HepG2 (cell line): ENCODE data around the gene ZNF79. TPM values are rescaled to one million over a fixed set of nuclear protein-coding genes. Genes with fewer than 3 reads are reported as not detected.
A peak's percentile ranks its signal among the peaks of the same experiment; 100 is the strongest.

Source experiments
- ATAC-seq: fragments of 200-7000 bp; cut with Tn5 transposase; 3 replicates; pipeline ENCODE4 v1.9.1; 2020; ENCODE audit warnings: mild to moderate bottlenecking, moderate library complexity
- BruUV-seq: library from RNA; stranded (reverse); fragments of 400-500 nt; replicated peaks from 2 replicates; lab custom pipeline; 2021; lab: Mats Ljungman, UMichigan
- CTCF ChIA-PET: fragments of 300-600 bp; formaldehyde crosslinking; extraction: SDS; loops from one replicate; lab custom pipeline; 2021; ENCODE audit warnings: low total read pairs, inconsistent platforms, low intra/inter-chr PET ratio; lab: Yijun Ruan, JAX
- POLR2A ChIA-PET: fragments of 350-600 bp; sonication (Branson Sonifier 250); formaldehyde crosslinking; loops from one replicate; lab custom pipeline; 2020; ENCODE audit warnings: antibody characterized with exemption, inconsistent platforms; lab: Yijun Ruan, JAX
- DNase-seq: peaks from one replicate; pipeline ENCODE4 v3.0.0-alpha.2; 2015; ENCODE audit warnings: low spot score
- FAIRE-seq: peaks from 3 replicates; lab custom pipeline; 2011; peaks lifted over from hg19 to GRCh38; lab: Jason Lieb, UNC
- H2AFZ ChIP-seq: one replicate; pipeline ENCODE4 v1.6.1; 2011; ENCODE audit warnings: low read length, inconsistent platforms
- H3K27ac ChIP-seq: fragments of 300-600 bp; 3 replicates; pipeline ENCODE4 v1.8.0; 2011; ENCODE audit warnings: mixed run types, mild to moderate bottlenecking, mixed read lengths, low read length, inconsistent platforms; ENCODE audit not compliant: insufficient read depth; ENCODE audit errors: extremely low read length
- H3K27me3 ChIP-seq, 2 experiments: fragments of 200-600 bp in 1 of 2; 2 replicates in 1 of 2; 3 replicates in 1 of 2; pipeline versions ENCODE4 v1.6.0 to v1.8.0; 2011; ENCODE audit warnings: low read length in 2 of 2, mild to moderate bottlenecking in 2 of 2, moderate library complexity in 2 of 2, inconsistent platforms in 1 of 2; ENCODE audit not compliant: insufficient read depth in 2 of 2, control insufficient read depth in 1 of 2
- H3K36me3 ChIP-seq, 2 experiments: fragments of 200-600 bp in 1 of 2; replicated peaks in 1 of 2; 2 replicates in 1 of 2; 3 replicates in 1 of 2; pipeline versions ENCODE4 v1.5.1 to v1.8.0; 2011; ENCODE audit warnings: low read length in 2 of 2, inconsistent platforms in 1 of 2; ENCODE audit not compliant: insufficient read depth in 2 of 2, control insufficient read depth in 1 of 2
- H3K4me1 ChIP-seq: 2 replicates; pipeline ENCODE4 v1.5.1; 2012; ENCODE audit warnings: low read length, inconsistent platforms; ENCODE audit not compliant: insufficient read depth
- H3K4me2 ChIP-seq: 2 replicates; pipeline ENCODE4 v1.6.0; 2011; ENCODE audit warnings: low read depth, low read length, inconsistent platforms
- H3K4me3 ChIP-seq, 3 experiments: fragments of 200-600 bp in 1 of 3; sonication (generic), shearing (Covaris generic) in 1 of 3; replicated peaks in 1 of 3; 2 replicates each; pipeline ENCODE4 v1.5.1; 2011 to 2016; ENCODE audit warnings: low read length in 3 of 3, inconsistent platforms in 2 of 3, low read depth in 2 of 3, mild to moderate bottlenecking in 2 of 3, control low read depth in 1 of 3, mixed read lengths in 1 of 3; ENCODE audit not compliant: insufficient read depth in 1 of 3
- H3K79me2 ChIP-seq: one replicate; pipeline ENCODE4 v1.6.1; 2011; ENCODE audit warnings: low read length, inconsistent platforms; ENCODE audit not compliant: insufficient read depth
- H3K9ac ChIP-seq: 2 replicates; pipeline ENCODE4 v1.6.0; 2011; ENCODE audit warnings: mild to moderate bottlenecking, low read depth, low read length, inconsistent platforms; ENCODE audit not compliant: insufficient read depth
- H3K9me3 ChIP-seq: 2 replicates; pipeline ENCODE4 v1.5.1; 2012; ENCODE audit warnings: mild to moderate bottlenecking, low read length
- H4K20me1 ChIP-seq: 2 replicates; pipeline ENCODE4 v1.6.0; 2011; ENCODE audit warnings: inconsistent platforms, mild to moderate bottlenecking, low read length, moderate library complexity; ENCODE audit not compliant: insufficient read depth
- CAMTA2 ChIP-seq: sonication (generic); formaldehyde crosslinking; IDR thresholded peaks from 2 replicates; pipeline ENCODE4 v1.4.0; 2020; ENCODE audit warnings: mild to moderate bottlenecking, missing genetic modification reagents, borderline replicate concordance
- CEBPZ ChIP-seq: IDR thresholded peaks from 2 replicates; pipeline ENCODE4 v1.6.1; 2012; ENCODE audit warnings: low read length, improper control_type of control experiment
- CHD2 ChIP-seq: IDR thresholded peaks from 2 replicates; pipeline ENCODE4 v1.6.1; 2011; ENCODE audit warnings: low read depth, low read length, improper control_type of control experiment
- FOXJ3 ChIP-seq: sonication (generic); formaldehyde crosslinking; IDR thresholded peaks from 2 replicates; pipeline ENCODE4 v1.4.0; 2020; ENCODE audit warnings: missing genetic modification reagents, mild to moderate bottlenecking, borderline replicate concordance
- HOXA9 ChIP-seq: sonication (generic); formaldehyde crosslinking; IDR thresholded peaks from 2 replicates; pipeline ENCODE4 v1.8.1; 2022; ENCODE audit warnings: missing genetic modification reagents, mild to moderate bottlenecking, moderate library complexity, borderline replicate concordance
- KLF6 ChIP-seq: IDR thresholded peaks from 2 replicates; pipeline ENCODE4 v1.8.0; 2016; ENCODE audit warnings: missing biosample characterization, missing genetic modification reagents
- RARA ChIP-seq: IDR thresholded peaks from 2 replicates; pipeline ENCODE4 v1.6.1; 2016; ENCODE audit warnings: missing genetic modification reagents, missing compliant biosample characterization
- SRSF1 ChIP-seq: fragments of 200-400 bp; formaldehyde crosslinking; optimal IDR thresholded peaks from 2 replicates; pipeline ENCODE3; 2017; ENCODE audit warnings: mild to moderate bottlenecking, low read depth, low read length, moderate library complexity
- THAP7 ChIP-seq: sonication (generic); formaldehyde crosslinking; IDR thresholded peaks from 2 replicates; pipeline ENCODE4 v1.8.1; 2023; ENCODE audit warnings: mild to moderate bottlenecking, missing genetic modification reagents
- ZBTB43 ChIP-seq: sonication (generic); formaldehyde crosslinking; conservative IDR thresholded peaks from 2 replicates; pipeline ENCODE4 v1.4.0; 2020; ENCODE audit warnings: missing genetic modification reagents
- ZKSCAN5 ChIP-seq: sonication (generic); formaldehyde crosslinking; IDR thresholded peaks from 2 replicates; pipeline ENCODE4 v1.5.1; 2020; ENCODE audit warnings: mild to moderate bottlenecking, missing genetic modification reagents
- ZNF235 ChIP-seq: sonication (generic); formaldehyde crosslinking; IDR thresholded peaks from 2 replicates; pipeline ENCODE4 v1.8.1; 2023; ENCODE audit warnings: mild to moderate bottlenecking, missing genetic modification reagents, borderline replicate concordance
- ZNF563 ChIP-seq: sonication (generic); formaldehyde crosslinking; IDR thresholded peaks from 2 replicates; pipeline ENCODE4 v1.8.0; 2022; ENCODE audit warnings: mild to moderate bottlenecking, moderate library complexity, missing genetic modification reagents
- ZSCAN21 ChIP-seq: sonication (generic); formaldehyde crosslinking; IDR thresholded peaks from 2 replicates; pipeline ENCODE4 v1.8.0; 2022; ENCODE audit warnings: mild to moderate bottlenecking, missing genetic modification reagents, moderate library complexity, borderline replicate concordance
- WGBS: methylation state at CpG from one replicate; pipeline ENCODE4 v1.1.6; 2017; ENCODE audit warnings: low lambda C conversion rate; 5-methylcytosine and 5-hydroxymethylcytosine counted together
- in situ Hi-C: cut with HindIII; loops from 2 replicates; pipeline ENCODE4 v1.10.0; 2017; ENCODE audit warnings: low pct_unique_long_range_greater_than_20kb; ENCODE audit not compliant: extremely low pct_ligation_motif_present
- intact Hi-C: fragments of 100-400 bp; cut with micrococcal nuclease; formaldehyde crosslinking; loops from one replicate; pipeline ENCODE4 v1.10.0; 2022; ENCODE audit not compliant: unreplicated experiment
- polyA plus RNA-seq, 8 experiments: library from polyadenylated mRNA; depleted of rRNA in 3 of 8; stranded (reverse) in 7 of 8; unstranded in 1 of 8; fragments of >200 nt; fragmentation: Illumina TruSeq in 4 of 8; extraction: Trizol in 4 of 8; gene quantifications; 2 replicates each; pipeline versions ENCODE4 v1.2.1 to v1.2.3, GENCODE V29; 2011 to 2016; ENCODE audit warnings: low read depth in 4 of 8, missing spikeins in 1 of 8, mixed read lengths in 1 of 8; ENCODE audit not compliant: insufficient read depth in 1 of 8
- total RNA-seq, 5 experiments: library from RNA; depleted of rRNA; stranded (reverse); fragments of >200 nt; fragmentation: Illumina TruSeq; extraction: Trizol; gene quantifications; 2 replicates each; pipeline ENCODE4 v1.2.3, GENCODE V29; 2016; ENCODE audit warnings: low read depth in 1 of 5

Gene ZNF79
- total and polyA plus RNA-seq, 2 of the 13 experiments (the other 11 are each of a cell fraction or from before 2014, with no cell fraction given), result 3.7 to 8.1 TPM

GRCh38 chr9:127396808-127397645 lies 27.2 kb upstream of the ZNF79 start, which contains the start of gene SLC2A8:
SLC2A8 (plus strand) TSS chr9:127397169; CDS start chr9:127397231, 62 bp downstream.
- ChIA-PET POLR2A (interaction anchor here (0.7 to 5.4 kb wide), 35 partner anchors 8 to 670 kb away, joined by 3 to 159 read pairs (median 5); partner anchors contain the start of genes LRSAM1, NAIF1, RPL12 and ZNF79), CTCF (interaction anchor here (1.9 to 2.6 kb wide), 3 partner anchors 13 to 86 kb away, joined by 5 to 32 read pairs (median 10); no protein-coding TSS in a partner anchor)
- peak within 1 kb of the TSS; percentile 90 for H3K9ac ChIP-seq
- no peaks in the 10 kb centered on the region for H3K9me3 ChIP-seq
- H3K79me2 ChIP-seq, result peaks cover 27% of the 10 kb centered on the region
- DNase-seq, result peak; percentile 99
- H2AFZ ChIP-seq, result no peak within 1 kb of the TSS
- peaks cover 10% of the 10 kb centered on the region; the same call in 1 of the 2 replicates for H4K20me1 ChIP-seq
- H3K4me1 ChIP-seq, result peaks cover 72% of the 10 kb centered on the region
- H3K4me3 ChIP-seq, result peak within 1 kb of the TSS; percentile 86 to 96 (median 88)
- in situ Hi-C loops, result loop anchor here (5.0 kb wide), 2 partner anchors 35 to 185 kb away; no protein-coding TSS in a partner anchor
- peak; percentile 83 for ATAC-seq
- BruUV-seq, result no TSS peak
- peaks cover 11 to 21% of the 10 kb centered on the region in 2 experiments; a peak in 4 of 5 replicates for H3K36me3 ChIP-seq
- peak within 1 kb of the TSS; percentile 89 for H3K27ac ChIP-seq
- peak within 1 kb of the TSS; percentile 97 for H3K4me2 ChIP-seq
- 0% methylated on average over 19 of the region's 87 CpGs for WGBS
- FAIRE-seq, result peak; percentile 100
- no peaks in the 10 kb centered on the region for H3K27me3 ChIP-seq
- intact Hi-C loops, result loop anchor here (1.0 to 10.0 kb wide), 3 partner anchors 9 to 90 kb away; no protein-coding TSS in a partner anchor
- TF ChIP-seq ZNF235 (CRISPR knock-in tag) (no peak), KLF6 (no peak), FOXJ3 (CRISPR knock-in tag) (no peak), CAMTA2 (CRISPR knock-in tag) (0 out of 2 replicates have a peak, but pooled peaks have one; percentile 57), THAP7 (no peak), RARA (CRISPR knock-in tag) (no peak), SRSF1 (no peak), ZNF563 (CRISPR knock-in tag) (0 out of 2 replicates have a peak, but pooled peaks have one; percentile 36), CEBPZ (no peak), ZKSCAN5 (CRISPR knock-in tag) (no peak), CHD2 (no peak), HOXA9 (CRISPR knock-in tag) (no peak), ZSCAN21 (CRISPR knock-in tag) (no peak; the same call in 1 of the 2 replicates), ZBTB43 (CRISPR knock-in tag) (peak; percentile 36; the same call in 1 of the 2 replicates)
